HEK293 (cell line): Measurements from ENCODE around the gene LIN37.

ENCODE experiments used
- CTCF ChIA-PET: fragments of 350-600 bp; formaldehyde crosslinking; extraction: SDS; loops from one replicate; lab custom pipeline; 2021; ENCODE audit warnings: antibody characterized with exemption; lab: Yijun Ruan, JAX
- POLR2A ChIA-PET: fragments of 300-600 bp; formaldehyde crosslinking; extraction: SDS; loops from one replicate; lab custom pipeline; 2020; ENCODE audit warnings: antibody characterized with exemption, inconsistent platforms; lab: Yijun Ruan, JAX
- H3K27ac ChIP-seq: fragments of 200-500 bp; sonication (Bioruptor generic); 2 replicates; pipeline ENCODE4 v1.5.1; 2014; ENCODE audit warnings: low read depth, low read length, control low read depth, inconsistent platforms; ENCODE audit errors: extremely low read depth
- H3K36me3 ChIP-seq, 2 experiments: fragments of 200-500 bp in 1 of 2; sonication (Bioruptor generic) in 1 of 2; 1 replicate in 1 of 2; 2 replicates in 1 of 2; pipeline ENCODE4 v1.5.1; 2014 to 2017; ENCODE audit warnings: inconsistent platforms in 2 of 2, low read length in 2 of 2; ENCODE audit not compliant: control insufficient read depth in 2 of 2, insufficient read depth in 1 of 2
- H3K4me1 ChIP-seq: fragments of 200-500 bp; sonication (Bioruptor generic); 2 replicates; pipeline ENCODE4 v1.5.1; 2014; ENCODE audit warnings: mild to moderate bottlenecking, low read length, inconsistent platforms; ENCODE audit not compliant: control insufficient read depth, insufficient read depth
- H3K4me3 ChIP-seq: 2 replicates; pipeline ENCODE4 v1.5.1; 2011; ENCODE audit warnings: low read depth, mild to moderate bottlenecking, control low read depth, low read length, moderate library complexity
- H3K9me3 ChIP-seq: fragments of 200-500 bp; sonication (Bioruptor generic); 2 replicates; pipeline ENCODE4 v1.5.1; 2014; ENCODE audit warnings: low read depth, low read length, inconsistent platforms; ENCODE audit not compliant: control insufficient read depth, insufficient read depth
- BCL11B ChIP-seq: fragments of 450-650 bp; formaldehyde crosslinking; IDR thresholded peaks from 2 replicates; pipeline ENCODE4 v1.5.1; 2016; ENCODE audit warnings: low read depth, missing biosample characterization, missing genetic modification characterization
- FEZF1 ChIP-seq: fragments of 450-650 bp; formaldehyde crosslinking; IDR thresholded peaks from 2 replicates; pipeline ENCODE4 v1.5.1; 2016; ENCODE audit warnings: missing biosample characterization, missing genetic modification characterization
- GLIS1 ChIP-seq: fragments of 450-650 bp; formaldehyde crosslinking; IDR thresholded peaks from 2 replicates; pipeline ENCODE4 v1.5.1; 2016; ENCODE audit warnings: missing biosample characterization, missing genetic modification characterization
- HIC1 ChIP-seq: fragments of 450-650 bp; formaldehyde crosslinking; IDR thresholded peaks from 2 replicates; pipeline ENCODE4 v1.5.1; 2016; ENCODE audit warnings: missing biosample characterization, missing genetic modification characterization
- HOXC10 ChIP-seq: sonication (generic); formaldehyde crosslinking; IDR thresholded peaks from 2 replicates; pipeline ENCODE4 v1.8.1; 2023; ENCODE audit warnings: mild to moderate bottlenecking, missing genetic modification reagents
- INSM2 ChIP-seq: fragments of 450-650 bp; formaldehyde crosslinking; IDR thresholded peaks from 2 replicates; pipeline ENCODE4 v1.5.1; 2016; ENCODE audit warnings: missing biosample characterization, missing genetic modification characterization
- KLF1 ChIP-seq: fragments of 450-650 bp; formaldehyde crosslinking; IDR thresholded peaks from 2 replicates; pipeline ENCODE4 v1.5.1; 2016; ENCODE audit warnings: missing biosample characterization, missing genetic modification characterization
- OSR2 ChIP-seq: fragments of 450-650 bp; formaldehyde crosslinking; IDR thresholded peaks from 2 replicates; pipeline ENCODE4 v1.5.1; 2016; ENCODE audit warnings: missing biosample characterization, missing genetic modification characterization
- REPIN1 ChIP-seq: fragments of 450-650 bp; formaldehyde crosslinking; IDR thresholded peaks from 2 replicates; pipeline ENCODE4 v1.5.1; 2017; ENCODE audit warnings: missing biosample characterization, missing genetic modification characterization, low read depth
- YY2 ChIP-seq: fragments of 450-650 bp; formaldehyde crosslinking; IDR thresholded peaks from 2 replicates; pipeline ENCODE4 v1.5.1; 2016; ENCODE audit warnings: missing biosample characterization, missing genetic modification characterization
- ZBTB11 ChIP-seq: fragments of 450-650 bp; formaldehyde crosslinking; conservative IDR thresholded peaks from 2 replicates; pipeline ENCODE4 v1.5.1; 2016; ENCODE audit warnings: low read depth, missing biosample characterization, missing genetic modification characterization
- ZBTB6 ChIP-seq: fragments of 450-650 bp; formaldehyde crosslinking; IDR thresholded peaks from 2 replicates; pipeline ENCODE4 v1.5.1; 2017; ENCODE audit warnings: missing biosample characterization, missing genetic modification characterization
- ZBTB8A ChIP-seq: fragments of 450-650 bp; formaldehyde crosslinking; IDR thresholded peaks from 2 replicates; pipeline ENCODE4 v1.5.1; 2016; ENCODE audit warnings: missing biosample characterization, missing genetic modification characterization
- ZNF114 ChIP-seq: fragments of 450-650 bp; formaldehyde crosslinking; IDR thresholded peaks from 2 replicates; pipeline ENCODE4 v1.5.0; 2017; ENCODE audit warnings: missing biosample characterization, missing genetic modification characterization
- ZNF133 ChIP-seq: fragments of 450-650 bp; formaldehyde crosslinking; IDR thresholded peaks from 2 replicates; pipeline ENCODE4 v1.5.1; 2016; ENCODE audit warnings: missing biosample characterization, missing genetic modification characterization
- ZNF174 ChIP-seq: fragments of 450-650 bp; formaldehyde crosslinking; IDR thresholded peaks from 2 replicates; pipeline ENCODE4 v1.5.0; 2017; ENCODE audit warnings: missing biosample characterization, mild to moderate bottlenecking, missing genetic modification characterization
- ZNF223 ChIP-seq: fragments of 450-650 bp; formaldehyde crosslinking; IDR thresholded peaks from 2 replicates; pipeline ENCODE4 v1.5.1; 2016; ENCODE audit warnings: missing biosample characterization, missing genetic modification characterization
- ZNF335 ChIP-seq: fragments of 450-650 bp; formaldehyde crosslinking; conservative IDR thresholded peaks from 2 replicates; pipeline ENCODE4 v1.5.1; 2016; ENCODE audit warnings: missing biosample characterization, missing genetic modification characterization
- ZNF362 ChIP-seq: fragments of 450-650 bp; formaldehyde crosslinking; IDR thresholded peaks from 2 replicates; pipeline ENCODE4 v1.5.1; 2016; ENCODE audit warnings: missing biosample characterization, missing genetic modification characterization
- ZNF366 ChIP-seq: fragments of 450-650 bp; formaldehyde crosslinking; conservative IDR thresholded peaks from 2 replicates; pipeline ENCODE4 v1.5.1; 2016; ENCODE audit warnings: missing biosample characterization, missing genetic modification characterization
- ZNF571 ChIP-seq: fragments of 450-650 bp; formaldehyde crosslinking; IDR thresholded peaks from 2 replicates; pipeline ENCODE4 v1.5.0; 2017; ENCODE audit warnings: missing biosample characterization, missing genetic modification characterization
- ZNF600 ChIP-seq: fragments of 450-650 bp; formaldehyde crosslinking; IDR thresholded peaks from 2 replicates; pipeline ENCODE4 v1.5.1; 2016; ENCODE audit warnings: missing biosample characterization, missing genetic modification characterization
- ZNF639 ChIP-seq: fragments of 450-650 bp; formaldehyde crosslinking; IDR thresholded peaks from 2 replicates; pipeline ENCODE4 v1.5.1; 2016; ENCODE audit warnings: missing biosample characterization, missing genetic modification characterization
- ZNF843 ChIP-seq: fragments of 450-650 bp; formaldehyde crosslinking; IDR thresholded peaks from 2 replicates; pipeline ENCODE4 v1.5.1; 2016; ENCODE audit warnings: missing biosample characterization, missing genetic modification characterization
- ZSCAN23 ChIP-seq: fragments of 450-650 bp; formaldehyde crosslinking; IDR thresholded peaks from 2 replicates; pipeline ENCODE4 v1.5.1; 2016; ENCODE audit warnings: missing biosample characterization, missing genetic modification characterization
- ZSCAN30 ChIP-seq: fragments of 450-650 bp; IDR thresholded peaks from 2 replicates; pipeline ENCODE4 v1.5.1; 2018; ENCODE audit warnings: missing biosample characterization, mild to moderate bottlenecking, missing genetic modification characterization, moderate library complexity

The LIN37 gene

GRCh38 chr19:35740423-35741202 is 7.8 kb upstream of the LIN37 start:
- peaks cover 20% of the 10 kb centered on the region for H3K4me1 ChIP-seq
- H3K9me3 ChIP-seq = no peaks in the 10 kb centered on the region; the same call in 1 of the 2 replicates
- ChIA-PET POLR2A (interaction anchor here (0.6 to 7.7 kb wide), 46 partner anchors 8 to 474 kb away, joined by 3 to 204 read pairs (median 5); partner anchors contain the start of genes ALKBH6, ARHGAP33, COX6B1 and HSPB6), CTCF (interaction anchor here (0.5 to 1.6 kb wide), 13 partner anchors 8 to 192 kb away, joined by 3 to 8 read pairs (median 3); partner anchors contain the start of gene LIN37)
- peaks cover 50 to 57% of the 10 kb centered on the region in 2 experiments for H3K36me3 ChIP-seq
- peak overlapping the region; percentile 52 for H3K4me3 ChIP-seq
- peak overlapping the region; percentile 97 for H3K27ac ChIP-seq
- TF ChIP-seq KLF1 (peak; percentile 95), ZNF335 (tag by site-specific recombination) (peak; percentile 99), ZNF600 (tag by site-specific recombination) (peak; percentile 100), ZNF366 (tag by site-specific recombination) (peak; percentile 96), ZBTB11 (tag by site-specific recombination) (peak; percentile 92), ZBTB8A (tag by site-specific recombination) (peak; percentile 97), ZSCAN23 (no peak), HOXC10 (no peak), ZNF362 (tag by site-specific recombination) (no peak), ZSCAN30 (tag by site-specific recombination) (peak; percentile 98), REPIN1 (tag by site-specific recombination) (peak; percentile 71; the same call in 1 of the 2 replicates), ZNF223 (tag by site-specific recombination) (no peak), ZNF843 (tag by site-specific recombination) (peak; percentile 85), ZNF114 (no peak), FEZF1 (tag by site-specific recombination) (no peak), BCL11B (peak; percentile 92; the same call in 1 of the 2 replicates), ZNF571 (tag by site-specific recombination) (no peak), INSM2 (tag by site-specific recombination) (peak; percentile 62; the same call in 1 of the 2 replicates), ZNF133 (no peak), ZBTB6 (0 out of 2 replicates have a peak, but pooled peaks have one; percentile 14), HIC1 (tag by site-specific recombination) (peak; percentile 59; the same call in 1 of the 2 replicates), YY2 (no peak), OSR2 (tag by site-specific recombination) (peak; percentile 78), ZNF174 (no peak), GLIS1 (tag by site-specific recombination) (peak; percentile 96), ZNF639 (tag by site-specific recombination) (peak; percentile 82)
